Suprapubic skin (tissue), 4 donors: Measurements from ENCODE around the gene SELENBP1.

ENCODE experiments used
- POLR2A ChIP-seq, 2 donors: fragments of 450-650 bp; IDR thresholded peaks; one replicate each; pipeline ENCODE4 v1.6.1; 2017; ENCODE audit warnings: antibody characterized with exemption in 2 of 2, mild to moderate bottlenecking in 2 of 2, moderate library complexity in 2 of 2
- POLR2AphosphoS5 ChIP-seq, 3 donors: sonication (generic); formaldehyde crosslinking; IDR thresholded peaks; one replicate each; pipeline ENCODE4 v1.6.1; 2017; ENCODE audit warnings: antibody characterized with exemption in 3 of 3
- TF ChIP-seq, protein P1 (sequence below), 2 donors: fragments of 200-600 bp in 1 of 2; fragments of 450-650 bp in 1 of 2; sonication (generic) in 1 of 2; IDR thresholded peaks; one replicate each; pipeline ENCODE4 v1.5.1; 2016 to 2019; ENCODE audit warnings: antibody characterized with exemption in 2 of 2, mild to moderate bottlenecking in 1 of 2, moderate library complexity in 1 of 2

DNA sequence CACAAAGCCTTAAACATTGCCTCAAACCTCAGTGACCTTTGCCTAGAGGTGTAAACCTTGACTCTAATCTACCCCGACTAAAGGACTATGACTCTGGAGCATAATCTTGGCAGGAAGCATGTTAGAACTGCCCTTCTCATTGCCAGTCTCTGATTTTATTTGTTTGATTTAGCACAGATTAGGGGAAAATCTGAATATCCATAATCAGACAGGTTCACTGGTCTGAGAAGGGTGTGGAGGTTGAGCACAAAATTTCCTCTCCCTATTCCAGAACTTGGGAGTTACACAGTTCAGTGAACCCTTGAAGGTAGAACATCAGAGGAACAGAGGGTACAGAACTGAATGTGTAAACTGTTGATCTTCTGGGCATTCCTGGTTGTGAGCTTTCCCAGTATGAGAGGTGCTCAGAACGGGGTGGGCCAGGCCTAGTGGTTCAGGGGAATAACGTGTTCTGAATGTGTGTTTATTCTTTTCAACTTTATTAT lies 18.6 kb upstream of the SELENBP1 start:
- TF ChIP-seq, protein P1, sequence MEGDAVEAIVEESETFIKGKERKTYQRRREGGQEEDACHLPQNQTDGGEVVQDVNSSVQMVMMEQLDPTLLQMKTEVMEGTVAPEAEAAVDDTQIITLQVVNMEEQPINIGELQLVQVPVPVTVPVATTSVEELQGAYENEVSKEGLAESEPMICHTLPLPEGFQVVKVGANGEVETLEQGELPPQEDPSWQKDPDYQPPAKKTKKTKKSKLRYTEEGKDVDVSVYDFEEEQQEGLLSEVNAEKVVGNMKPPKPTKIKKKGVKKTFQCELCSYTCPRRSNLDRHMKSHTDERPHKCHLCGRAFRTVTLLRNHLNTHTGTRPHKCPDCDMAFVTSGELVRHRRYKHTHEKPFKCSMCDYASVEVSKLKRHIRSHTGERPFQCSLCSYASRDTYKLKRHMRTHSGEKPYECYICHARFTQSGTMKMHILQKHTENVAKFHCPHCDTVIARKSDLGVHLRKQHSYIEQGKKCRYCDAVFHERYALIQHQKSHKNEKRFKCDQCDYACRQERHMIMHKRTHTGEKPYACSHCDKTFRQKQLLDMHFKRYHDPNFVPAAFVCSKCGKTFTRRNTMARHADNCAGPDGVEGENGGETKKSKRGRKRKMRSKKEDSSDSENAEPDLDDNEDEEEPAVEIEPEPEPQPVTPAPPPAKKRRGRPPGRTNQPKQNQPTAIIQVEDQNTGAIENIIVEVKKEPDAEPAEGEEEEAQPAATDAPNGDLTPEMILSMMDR (IDR thresholded peaks at IDR 0.05) = no peak
- no peak for TF ChIP-seq POLR2AphosphoS5 (IDR thresholded peaks at IDR 0.05)
- TF ChIP-seq POLR2A (IDR thresholded peaks at IDR 0.05) = no peak
